HEK293 (cell line): Measurements from ENCODE around the gene FZD1.

Source experiments
- FEZF1 ChIP-seq: fragments of 450-650 bp; formaldehyde crosslinking; IDR thresholded peaks from 2 replicates; pipeline ENCODE4 v1.5.1; 2016; ENCODE audit warnings: missing biosample characterization, missing genetic modification characterization
- GLI4 ChIP-seq: fragments of 450-650 bp; formaldehyde crosslinking; IDR thresholded peaks from 2 replicates; pipeline ENCODE4 v1.5.1; 2016; ENCODE audit warnings: missing biosample characterization, missing genetic modification characterization
- KLF1 ChIP-seq: fragments of 450-650 bp; formaldehyde crosslinking; IDR thresholded peaks from 2 replicates; pipeline ENCODE4 v1.5.1; 2016; ENCODE audit warnings: missing biosample characterization, missing genetic modification characterization
- KLF7 ChIP-seq: fragments of 450-650 bp; formaldehyde crosslinking; IDR thresholded peaks from 2 replicates; pipeline ENCODE4 v1.5.1; 2016; ENCODE audit warnings: missing biosample characterization, missing genetic modification characterization, borderline replicate concordance
- KLF8 ChIP-seq: fragments of 450-650 bp; formaldehyde crosslinking; IDR thresholded peaks from 2 replicates; pipeline ENCODE4 v1.5.1; 2016; ENCODE audit warnings: missing biosample characterization, missing genetic modification characterization
- SALL2 ChIP-seq: fragments of 450-650 bp; formaldehyde crosslinking; IDR thresholded peaks from 2 replicates; pipeline ENCODE4 v1.5.0; 2017; ENCODE audit warnings: missing biosample characterization, mild to moderate bottlenecking, missing genetic modification characterization, borderline replicate concordance
- SP2 ChIP-seq: fragments of 450-650 bp; formaldehyde crosslinking; IDR thresholded peaks from 2 replicates; pipeline ENCODE4 v1.5.1; 2016; ENCODE audit warnings: missing biosample characterization, missing genetic modification characterization
- SP3 ChIP-seq: fragments of 450-650 bp; formaldehyde crosslinking; IDR thresholded peaks from 2 replicates; pipeline ENCODE4 v1.5.1; 2016; ENCODE audit warnings: missing biosample characterization, missing genetic modification characterization
- ZBTB20 ChIP-seq: fragments of 450-650 bp; formaldehyde crosslinking; IDR thresholded peaks from 2 replicates; pipeline ENCODE4 v1.5.1; 2016; ENCODE audit warnings: missing biosample characterization, missing genetic modification characterization
- ZBTB7A ChIP-seq: fragments of 450-650 bp; formaldehyde crosslinking; IDR thresholded peaks from 2 replicates; pipeline ENCODE4 v1.5.1; 2016; ENCODE audit warnings: low read depth, missing biosample characterization, missing genetic modification characterization
- ZNF112 ChIP-seq: fragments of 450-650 bp; formaldehyde crosslinking; IDR thresholded peaks from 2 replicates; pipeline ENCODE4 v1.5.0; 2017; ENCODE audit warnings: missing biosample characterization, missing genetic modification characterization
- ZNF184 ChIP-seq: fragments of 450-650 bp; IDR thresholded peaks from 2 replicates; pipeline ENCODE4 v1.5.1; 2018; ENCODE audit warnings: missing biosample characterization, mild to moderate bottlenecking, missing genetic modification characterization
- ZNF223 ChIP-seq: fragments of 450-650 bp; formaldehyde crosslinking; IDR thresholded peaks from 2 replicates; pipeline ENCODE4 v1.5.1; 2016; ENCODE audit warnings: missing biosample characterization, missing genetic modification characterization
- ZNF311 ChIP-seq: fragments of 450-650 bp; formaldehyde crosslinking; IDR thresholded peaks from 2 replicates; pipeline ENCODE4 v1.5.1; 2017; ENCODE audit warnings: missing biosample characterization, missing genetic modification characterization, borderline replicate concordance
- ZNF350 ChIP-seq: fragments of 450-650 bp; formaldehyde crosslinking; IDR thresholded peaks from 2 replicates; pipeline ENCODE4 v1.5.0; 2017; ENCODE audit warnings: missing biosample characterization, mild to moderate bottlenecking, missing genetic modification characterization
- ZNF416 ChIP-seq: fragments of 450-650 bp; formaldehyde crosslinking; IDR thresholded peaks from 2 replicates; pipeline ENCODE4 v1.5.1; 2016; ENCODE audit warnings: missing biosample characterization, missing genetic modification characterization
- ZNF658 ChIP-seq: fragments of 450-650 bp; formaldehyde crosslinking; IDR thresholded peaks from 2 replicates; pipeline ENCODE4; 2016; ENCODE audit warnings: missing biosample characterization, missing genetic modification characterization
- ZNF76 ChIP-seq: fragments of 450-650 bp; formaldehyde crosslinking; IDR thresholded peaks from 2 replicates; pipeline ENCODE4; 2016; ENCODE audit warnings: low read depth, missing biosample characterization, missing genetic modification characterization, borderline replicate concordance
- TF ChIP-seq, protein P1 (sequence below): fragments of 450-650 bp; formaldehyde crosslinking; IDR thresholded peaks from 2 replicates; pipeline ENCODE4 v1.5.1; 2016; ENCODE audit warnings: missing biosample characterization, missing genetic modification characterization, borderline replicate concordance
- TF ChIP-seq, protein P2 (sequence below): fragments of 450-650 bp; formaldehyde crosslinking; IDR thresholded peaks from 2 replicates; pipeline ENCODE4 v1.5.1; 2016; ENCODE audit warnings: missing biosample characterization, missing genetic modification characterization
- TF ChIP-seq, protein P3 (sequence below): fragments of 450-650 bp; formaldehyde crosslinking; IDR thresholded peaks from 2 replicates; pipeline ENCODE4 v1.5.1; 2016; ENCODE audit warnings: missing biosample characterization, missing genetic modification characterization
- TF ChIP-seq, protein P4 (sequence below): fragments of 450-650 bp; formaldehyde crosslinking; IDR thresholded peaks from 2 replicates; pipeline ENCODE4 v1.5.1; 2016; ENCODE audit warnings: missing biosample characterization, missing genetic modification characterization
- TF ChIP-seq, protein P5 (sequence below): fragments of 450-650 bp; formaldehyde crosslinking; IDR thresholded peaks from 2 replicates; pipeline ENCODE4 v1.5.0; 2017; ENCODE audit warnings: missing biosample characterization, missing genetic modification characterization, borderline replicate concordance

Gene FZD1

DNA sequence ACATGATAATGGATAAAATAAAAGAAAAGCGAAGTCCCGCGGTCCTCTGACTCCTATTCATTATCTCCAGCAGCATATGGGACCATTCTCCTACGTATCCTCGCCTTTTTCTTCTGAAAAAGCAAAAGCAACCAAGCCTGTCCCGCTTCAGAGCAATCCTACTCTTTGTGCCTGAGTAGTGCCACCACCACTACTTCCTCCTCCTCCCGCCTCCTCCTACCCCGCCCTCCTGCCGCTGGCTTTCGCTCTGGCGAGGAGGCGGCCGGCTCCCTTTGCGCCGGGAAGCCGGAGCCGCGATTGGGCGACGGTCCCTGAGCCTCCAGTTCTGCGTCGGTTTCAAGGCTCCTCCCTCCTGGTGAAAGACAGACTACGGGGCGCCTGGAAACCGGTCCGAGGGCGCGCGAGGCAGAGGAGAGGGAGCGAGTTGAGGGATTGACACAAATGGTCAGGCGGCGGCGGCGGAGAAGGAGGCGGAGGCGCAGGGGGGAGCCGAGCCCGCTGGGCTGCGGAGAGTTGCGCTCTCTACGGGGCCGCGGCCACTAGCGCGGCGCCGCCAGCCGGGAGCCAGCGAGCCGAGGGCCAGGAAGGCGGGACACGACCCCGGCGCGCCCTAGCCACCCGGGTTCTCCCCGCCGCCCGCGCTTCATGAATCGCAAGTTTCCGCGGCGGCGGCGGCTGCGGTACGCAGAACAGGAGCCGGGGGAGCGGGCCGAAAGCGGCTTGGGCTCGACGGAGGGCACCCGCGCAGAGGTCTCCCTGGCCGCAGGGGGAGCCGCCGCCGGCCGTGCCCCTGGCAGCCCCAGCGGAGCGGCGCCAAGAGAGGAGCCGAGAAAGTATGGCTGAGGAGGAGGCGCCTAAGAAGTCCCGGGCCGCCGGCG lies at the start of gene FZD1 (continued):
- TF ChIP-seq, protein P1, sequence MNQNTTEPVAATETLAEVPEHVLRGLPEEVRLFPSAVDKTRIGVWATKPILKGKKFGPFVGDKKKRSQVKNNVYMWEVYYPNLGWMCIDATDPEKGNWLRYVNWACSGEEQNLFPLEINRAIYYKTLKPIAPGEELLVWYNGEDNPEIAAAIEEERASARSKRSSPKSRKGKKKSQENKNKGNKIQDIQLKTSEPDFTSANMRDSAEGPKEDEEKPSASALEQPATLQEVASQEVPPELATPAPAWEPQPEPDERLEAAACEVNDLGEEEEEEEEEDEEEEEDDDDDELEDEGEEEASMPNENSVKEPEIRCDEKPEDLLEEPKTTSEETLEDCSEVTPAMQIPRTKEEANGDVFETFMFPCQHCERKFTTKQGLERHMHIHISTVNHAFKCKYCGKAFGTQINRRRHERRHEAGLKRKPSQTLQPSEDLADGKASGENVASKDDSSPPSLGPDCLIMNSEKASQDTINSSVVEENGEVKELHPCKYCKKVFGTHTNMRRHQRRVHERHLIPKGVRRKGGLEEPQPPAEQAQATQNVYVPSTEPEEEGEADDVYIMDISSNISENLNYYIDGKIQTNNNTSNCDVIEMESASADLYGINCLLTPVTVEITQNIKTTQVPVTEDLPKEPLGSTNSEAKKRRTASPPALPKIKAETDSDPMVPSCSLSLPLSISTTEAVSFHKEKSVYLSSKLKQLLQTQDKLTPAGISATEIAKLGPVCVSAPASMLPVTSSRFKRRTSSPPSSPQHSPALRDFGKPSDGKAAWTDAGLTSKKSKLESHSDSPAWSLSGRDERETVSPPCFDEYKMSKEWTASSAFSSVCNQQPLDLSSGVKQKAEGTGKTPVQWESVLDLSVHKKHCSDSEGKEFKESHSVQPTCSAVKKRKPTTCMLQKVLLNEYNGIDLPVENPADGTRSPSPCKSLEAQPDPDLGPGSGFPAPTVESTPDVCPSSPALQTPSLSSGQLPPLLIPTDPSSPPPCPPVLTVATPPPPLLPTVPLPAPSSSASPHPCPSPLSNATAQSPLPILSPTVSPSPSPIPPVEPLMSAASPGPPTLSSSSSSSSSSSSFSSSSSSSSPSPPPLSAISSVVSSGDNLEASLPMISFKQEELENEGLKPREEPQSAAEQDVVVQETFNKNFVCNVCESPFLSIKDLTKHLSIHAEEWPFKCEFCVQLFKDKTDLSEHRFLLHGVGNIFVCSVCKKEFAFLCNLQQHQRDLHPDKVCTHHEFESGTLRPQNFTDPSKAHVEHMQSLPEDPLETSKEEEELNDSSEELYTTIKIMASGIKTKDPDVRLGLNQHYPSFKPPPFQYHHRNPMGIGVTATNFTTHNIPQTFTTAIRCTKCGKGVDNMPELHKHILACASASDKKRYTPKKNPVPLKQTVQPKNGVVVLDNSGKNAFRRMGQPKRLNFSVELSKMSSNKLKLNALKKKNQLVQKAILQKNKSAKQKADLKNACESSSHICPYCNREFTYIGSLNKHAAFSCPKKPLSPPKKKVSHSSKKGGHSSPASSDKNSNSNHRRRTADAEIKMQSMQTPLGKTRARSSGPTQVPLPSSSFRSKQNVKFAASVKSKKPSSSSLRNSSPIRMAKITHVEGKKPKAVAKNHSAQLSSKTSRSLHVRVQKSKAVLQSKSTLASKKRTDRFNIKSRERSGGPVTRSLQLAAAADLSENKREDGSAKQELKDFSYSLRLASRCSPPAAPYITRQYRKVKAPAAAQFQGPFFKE (tag by site-specific recombination), result no peak
- TF ChIP-seq, protein P2, sequence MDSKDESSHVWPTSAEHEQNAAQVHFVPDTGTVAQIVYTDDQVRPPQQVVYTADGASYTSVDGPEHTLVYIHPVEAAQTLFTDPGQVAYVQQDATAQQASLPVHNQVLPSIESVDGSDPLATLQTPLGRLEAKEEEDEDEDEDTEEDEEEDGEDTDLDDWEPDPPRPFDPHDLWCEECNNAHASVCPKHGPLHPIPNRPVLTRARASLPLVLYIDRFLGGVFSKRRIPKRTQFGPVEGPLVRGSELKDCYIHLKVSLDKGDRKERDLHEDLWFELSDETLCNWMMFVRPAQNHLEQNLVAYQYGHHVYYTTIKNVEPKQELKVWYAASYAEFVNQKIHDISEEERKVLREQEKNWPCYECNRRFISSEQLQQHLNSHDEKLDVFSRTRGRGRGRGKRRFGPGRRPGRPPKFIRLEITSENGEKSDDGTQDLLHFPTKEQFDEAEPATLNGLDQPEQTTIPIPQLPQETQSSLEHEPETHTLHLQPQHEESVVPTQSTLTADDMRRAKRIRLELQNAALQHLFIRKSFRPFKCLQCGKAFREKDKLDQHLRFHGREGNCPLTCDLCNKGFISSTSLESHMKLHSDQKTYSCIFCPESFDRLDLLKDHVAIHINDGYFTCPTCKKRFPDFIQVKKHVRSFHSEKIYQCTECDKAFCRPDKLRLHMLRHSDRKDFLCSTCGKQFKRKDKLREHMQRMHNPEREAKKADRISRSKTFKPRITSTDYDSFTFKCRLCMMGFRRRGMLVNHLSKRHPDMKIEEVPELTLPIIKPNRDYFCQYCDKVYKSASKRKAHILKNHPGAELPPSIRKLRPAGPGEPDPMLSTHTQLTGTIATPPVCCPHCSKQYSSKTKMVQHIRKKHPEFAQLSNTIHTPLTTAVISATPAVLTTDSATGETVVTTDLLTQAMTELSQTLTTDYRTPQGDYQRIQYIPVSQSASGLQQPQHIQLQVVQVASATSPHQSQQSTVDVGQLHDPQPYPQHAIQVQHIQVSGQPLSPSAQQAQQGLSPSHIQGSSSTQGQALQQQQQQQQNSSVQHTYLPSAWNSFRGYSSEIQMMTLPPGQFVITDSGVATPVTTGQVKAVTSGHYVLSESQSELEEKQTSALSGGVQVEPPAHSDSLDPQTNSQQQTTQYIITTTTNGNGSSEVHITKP (tag by site-specific recombination), result peak; percentile 67
- TF ChIP-seq KLF7 (tag by site-specific recombination) (0 out of 2 replicates have a peak, but pooled peaks have one; percentile 57), ZNF223 (tag by site-specific recombination) (no peak), ZNF658 (tag by site-specific recombination) (no peak), ZNF184 (peak; percentile 31; the same call in 1 of the 2 replicates), KLF1 (peak; percentile 66), ZNF416 (tag by site-specific recombination) (no peak), ZBTB7A (tag by site-specific recombination) (no peak), ZNF350 (tag by site-specific recombination) (no peak), SP3 (peak; percentile 81), GLI4 (tag by site-specific recombination) (peak; percentile 55; the same call in 1 of the 2 replicates), ZNF112 (no peak), ZNF76 (tag by site-specific recombination) (peak; percentile 59; the same call in 1 of the 2 replicates), ZNF311 (tag by site-specific recombination) (no peak), FEZF1 (tag by site-specific recombination) (0 out of 2 replicates have a peak, but pooled peaks have one; percentile 28), KLF8 (tag by site-specific recombination) (peak; percentile 93), SALL2 (tag by site-specific recombination) (no peak), SP2 (tag by site-specific recombination) (peak; percentile 75), ZBTB20 (peak; percentile 67; the same call in 1 of the 2 replicates)
- TF ChIP-seq, protein P3, sequence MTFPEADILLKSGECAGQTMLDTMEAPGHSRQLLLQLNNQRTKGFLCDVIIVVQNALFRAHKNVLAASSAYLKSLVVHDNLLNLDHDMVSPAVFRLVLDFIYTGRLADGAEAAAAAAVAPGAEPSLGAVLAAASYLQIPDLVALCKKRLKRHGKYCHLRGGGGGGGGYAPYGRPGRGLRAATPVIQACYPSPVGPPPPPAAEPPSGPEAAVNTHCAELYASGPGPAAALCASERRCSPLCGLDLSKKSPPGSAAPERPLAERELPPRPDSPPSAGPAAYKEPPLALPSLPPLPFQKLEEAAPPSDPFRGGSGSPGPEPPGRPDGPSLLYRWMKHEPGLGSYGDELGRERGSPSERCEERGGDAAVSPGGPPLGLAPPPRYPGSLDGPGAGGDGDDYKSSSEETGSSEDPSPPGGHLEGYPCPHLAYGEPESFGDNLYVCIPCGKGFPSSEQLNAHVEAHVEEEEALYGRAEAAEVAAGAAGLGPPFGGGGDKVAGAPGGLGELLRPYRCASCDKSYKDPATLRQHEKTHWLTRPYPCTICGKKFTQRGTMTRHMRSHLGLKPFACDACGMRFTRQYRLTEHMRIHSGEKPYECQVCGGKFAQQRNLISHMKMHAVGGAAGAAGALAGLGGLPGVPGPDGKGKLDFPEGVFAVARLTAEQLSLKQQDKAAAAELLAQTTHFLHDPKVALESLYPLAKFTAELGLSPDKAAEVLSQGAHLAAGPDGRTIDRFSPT, result peak; percentile 68
- TF ChIP-seq, protein P4, sequence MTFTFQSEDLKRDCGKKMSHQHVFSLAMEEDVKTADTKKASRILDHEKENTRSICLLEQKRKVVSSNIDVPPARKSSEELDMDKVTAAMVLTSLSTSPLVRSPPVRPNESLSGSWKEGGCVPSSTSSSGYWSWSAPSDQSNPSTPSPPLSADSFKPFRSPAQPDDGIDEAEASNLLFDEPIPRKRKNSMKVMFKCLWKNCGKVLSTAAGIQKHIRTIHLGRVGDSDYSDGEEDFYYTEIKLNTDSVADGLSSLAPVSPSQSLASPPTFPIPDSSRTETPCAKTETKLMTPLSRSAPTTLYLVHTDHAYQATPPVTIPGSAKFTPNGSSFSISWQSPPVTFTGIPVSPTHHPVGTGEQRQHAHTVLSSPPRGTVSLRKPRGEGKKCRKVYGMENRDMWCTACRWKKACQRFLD (tag by site-specific recombination), result no peak
- TF ChIP-seq, protein P5, sequence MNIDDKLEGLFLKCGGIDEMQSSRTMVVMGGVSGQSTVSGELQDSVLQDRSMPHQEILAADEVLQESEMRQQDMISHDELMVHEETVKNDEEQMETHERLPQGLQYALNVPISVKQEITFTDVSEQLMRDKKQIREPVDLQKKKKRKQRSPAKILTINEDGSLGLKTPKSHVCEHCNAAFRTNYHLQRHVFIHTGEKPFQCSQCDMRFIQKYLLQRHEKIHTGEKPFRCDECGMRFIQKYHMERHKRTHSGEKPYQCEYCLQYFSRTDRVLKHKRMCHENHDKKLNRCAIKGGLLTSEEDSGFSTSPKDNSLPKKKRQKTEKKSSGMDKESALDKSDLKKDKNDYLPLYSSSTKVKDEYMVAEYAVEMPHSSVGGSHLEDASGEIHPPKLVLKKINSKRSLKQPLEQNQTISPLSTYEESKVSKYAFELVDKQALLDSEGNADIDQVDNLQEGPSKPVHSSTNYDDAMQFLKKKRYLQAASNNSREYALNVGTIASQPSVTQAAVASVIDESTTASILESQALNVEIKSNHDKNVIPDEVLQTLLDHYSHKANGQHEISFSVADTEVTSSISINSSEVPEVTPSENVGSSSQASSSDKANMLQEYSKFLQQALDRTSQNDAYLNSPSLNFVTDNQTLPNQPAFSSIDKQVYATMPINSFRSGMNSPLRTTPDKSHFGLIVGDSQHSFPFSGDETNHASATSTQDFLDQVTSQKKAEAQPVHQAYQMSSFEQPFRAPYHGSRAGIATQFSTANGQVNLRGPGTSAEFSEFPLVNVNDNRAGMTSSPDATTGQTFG (tag by site-specific recombination), result no peak
